DND-41 (cell line): ENCODE results near the gene BRINP2.

Source experiments
- ATAC-seq: fragments of 200-7000 bp; cut with Tn5 transposase; 3 replicates; pipeline ENCODE4 v1.9.1; 2021; ENCODE audit warnings: low read depth; ENCODE audit not compliant: insufficient read depth
- DNase-seq: peaks from one replicate; pipeline ENCODE4 v3.0.0-alpha.2; 2020
- H2AFZ ChIP-seq: 2 replicates; pipeline ENCODE4 v1.6.0; 2012; ENCODE audit warnings: low read depth, low read length
- H3K27ac ChIP-seq: 2 replicates; pipeline ENCODE4 v1.5.1; 2012; ENCODE audit warnings: low read length, inconsistent platforms
- H3K27me3 ChIP-seq: fragments of 200-600 bp; sonication (generic); 2 replicates; pipeline ENCODE4 v1.6.0; 2012; ENCODE audit warnings: low read length, mild to moderate bottlenecking, inconsistent platforms; ENCODE audit not compliant: insufficient read depth, poor library complexity
- H3K36me3 ChIP-seq: 2 replicates; pipeline ENCODE4 v1.5.1; 2012; ENCODE audit warnings: low read length, inconsistent platforms; ENCODE audit not compliant: insufficient read depth
- H3K4me1 ChIP-seq: 2 replicates; pipeline ENCODE4 v1.5.1; 2012; ENCODE audit warnings: mild to moderate bottlenecking, low read length; ENCODE audit not compliant: insufficient read depth
- H3K4me2 ChIP-seq: 2 replicates; pipeline ENCODE4 v1.6.0; 2012; ENCODE audit warnings: mild to moderate bottlenecking, moderate library complexity, low read length, inconsistent platforms; ENCODE audit not compliant: insufficient read depth
- H3K4me3 ChIP-seq, 2 experiments: fragments of 200-600 bp in 1 of 2; shearing (Covaris generic) in 1 of 2; 2 replicates each; pipeline ENCODE4 v1.5.1; 2012 to 2016; ENCODE audit warnings: inconsistent platforms in 2 of 2, low read length in 2 of 2, mild to moderate bottlenecking in 2 of 2, low read depth in 1 of 2, moderate library complexity in 1 of 2
- H3K79me2 ChIP-seq: 2 replicates; pipeline ENCODE4 v1.6.0; 2012; ENCODE audit warnings: low read length, inconsistent platforms; ENCODE audit not compliant: insufficient read depth
- H3K9ac ChIP-seq: 2 replicates; pipeline ENCODE4 v1.6.0; 2012; ENCODE audit warnings: low read depth, mild to moderate bottlenecking, inconsistent platforms, low read length, moderate library complexity
- H3K9me3 ChIP-seq: 2 replicates; pipeline ENCODE4 v1.5.1; 2012; ENCODE audit warnings: low read length, moderate library complexity, mild to moderate bottlenecking, inconsistent platforms; ENCODE audit not compliant: insufficient read depth, severe bottlenecking
- H4K20me1 ChIP-seq: 2 replicates; pipeline ENCODE4 v1.6.0; 2012; ENCODE audit warnings: low read length; ENCODE audit not compliant: insufficient read depth
- CTCF ChIP-seq: IDR thresholded peaks from 2 replicates; pipeline ENCODE4 v1.5.1; 2012; ENCODE audit warnings: borderline replicate concordance, low read length, moderate library complexity, mild to moderate bottlenecking; ENCODE audit not compliant: poor library complexity, severe bottlenecking; ENCODE audit errors: extremely low read depth
- EZH2 ChIP-seq: IDR thresholded peaks from 3 replicates; pipeline ENCODE4 v1.6.1; 2012; ENCODE audit warnings: borderline replicate concordance, low read depth, mild to moderate bottlenecking, moderate library complexity, low read length, inconsistent platforms; ENCODE audit not compliant: severe bottlenecking

The BRINP2 gene

GRCh38 chr1:177328251-177328650 is 157.5 kb downstream of the BRINP2 start:
- ATAC-seq = no peak
- H3K9ac ChIP-seq = no peak overlapping the region
- H4K20me1 ChIP-seq = no peaks in the 10 kb centered on the region
- H3K79me2 ChIP-seq = no peaks in the 10 kb centered on the region
- no peak overlapping the region for H2AFZ ChIP-seq
- no peaks in the 10 kb centered on the region for H3K4me1 ChIP-seq
- no peak overlapping the region for H3K27ac ChIP-seq
- no peak overlapping the region for H3K4me3 ChIP-seq
- TF ChIP-seq EZH2 = no peak
- no peak for TF ChIP-seq CTCF
- H3K27me3 ChIP-seq = no peaks in the 10 kb centered on the region
- no peak for DNase-seq
- no peak overlapping the region for H3K4me2 ChIP-seq
- H3K36me3 ChIP-seq = no peaks in the 10 kb centered on the region
- H3K9me3 ChIP-seq = no peaks in the 10 kb centered on the region

- Histone ChIP-seq H4K20me1 (no peaks in the 10 kb centered on the region), H3K9ac (no peak overlapping the region), H3K4me3 (no peak overlapping the region), H3K79me2 (no peaks in the 10 kb centered on the region), H2AFZ (no peak overlapping the region), H3K36me3 (no peaks in the 10 kb centered on the region), H3K27me3 (no peaks in the 10 kb centered on the region), H3K27ac (no peak overlapping the region), H3K4me2 (no peak overlapping the region), H3K9me3 (no peaks in the 10 kb centered on the region), H3K4me1 (no peaks in the 10 kb centered on the region)
- TF ChIP-seq EZH2 (no peak), CTCF (no peak)
- no peak for ATAC-seq
- DNase-seq = no peak
Measured at GRCh38 chr1:177329871-177330270, 159.1 kb downstream of the BRINP2 start.
